HS-27A (cell line): Measurements from ENCODE around the gene GBP3.
"Not testable (repeated sequence)": the region's sequence is repeated elsewhere in the genome, so short reads cannot be mapped to it uniquely, and the experiment has no call there.

Experiments
- DNase-seq: peaks from one replicate; pipeline ENCODE4 v3.0.0-alpha.2; 2012; ENCODE audit warnings: low read depth, missing footprints

The GBP3 gene

GRCh38 chr1:89040315-89040626 lies 17.6 kb upstream of the GBP3 start:
- DNase-seq, result no peak

- DNase-seq, result no peak
These were observed 14.5 kb upstream of the GBP3 start for GRCh38 chr1:89037186-89037585.

- no peak for DNase-seq
These were observed 12.4 kb upstream of the GBP3 start for GRCh38 chr1:89035080-89035479.

- not testable (repeated sequence) for DNase-seq
These were observed 11.3 kb upstream of the GBP3 start for GRCh38 chr1:89034004-89034403.

GRCh38 chr1:89029051-89029450 lies 6.4 kb upstream of the GBP3 start:
- DNase-seq, result not testable (repeated sequence)

- DNase-seq, result no peak
These were observed 3.3 kb upstream of the GBP3 start for GRCh38 chr1:89025928-89026327.

- DNase-seq, result no peak
These were observed 360 bp upstream of the GBP3 start for GRCh38 chr1:89023026-89023425.

- DNase-seq, result not testable (repeated sequence)
These were observed 4.3 kb downstream of the GBP3 start for GRCh38 chr1:89018318-89018717.

GRCh38 chr1:89008511-89008910 lies 14.2 kb downstream of the GBP3 start:
- DNase-seq, result no peak

- no peak for DNase-seq
These were observed 17.1 kb downstream of the GBP3 start for GRCh38 chr1:89005286-89006151.

GRCh38 chr1:89002176-89002575 lies 20.5 kb downstream of the GBP3 start:
- DNase-seq, result not testable (repeated sequence)

GRCh38 chr1:89001510-89001909 lies 21.2 kb downstream of the GBP3 start:
- DNase-seq, result no peak

GRCh38 chr1:88998716-88999115 lies 23.9 kb downstream of the GBP3 start:
- peak; percentile 59 for DNase-seq

- no peak for DNase-seq
These were observed 32.2 kb downstream of the GBP3 start for GRCh38 chr1:88990426-88990825.

- DNase-seq, result no peak
These were observed 37.0 kb downstream of the GBP3 start for GRCh38 chr1:88985692-88986091.

GRCh38 chr1:88985032-88985431 lies 37.6 kb downstream of the GBP3 start:
- peak; percentile 88 for DNase-seq

GRCh38 chr1:88984569-88984968 lies 38.1 kb downstream of the GBP3 start:
- no peak for DNase-seq

GRCh38 chr1:88983791-88984559 lies 38.7 kb downstream of the GBP3 start:
- peak; percentile 34 for DNase-seq

- no peak for DNase-seq
These were observed 40.6 kb downstream of the GBP3 start for GRCh38 chr1:88982055-88982454.

- DNase-seq, result not testable (repeated sequence)
These were observed 41.2 kb downstream of the GBP3 start for GRCh38 chr1:88981506-88981905.

- DNase-seq, result no peak
These were observed 41.8 kb downstream of the GBP3 start for GRCh38 chr1:88980870-88981269.

- no peak for DNase-seq
These were observed 42.9 kb downstream of the GBP3 start for GRCh38 chr1:88979749-88980116.

- no peak for DNase-seq
These were observed 43.5 kb downstream of the GBP3 start for GRCh38 chr1:88979054-88979748.
